Left kidney (tissue), 2 donors: ENCODE data around the gene RNF144A. TPM values are rescaled to one million over a fixed set of nuclear protein-coding genes. Genes with fewer than 3 reads are reported as not detected.

Experiments used
- DNase-seq: peaks from one replicate; pipeline ENCODE4 v3.0.0-alpha.2; 2013
- polyA plus RNA-seq: library from polyadenylated mRNA; unstranded; fragments of 120-200 nt; gene quantifications from one replicate; pipeline ENCODE4 v1.2.1, GENCODE V29; 2013; ENCODE audit not compliant: insufficient read length

RNF144A gene
- polyA plus RNA-seq, 1 donor = 62.9 TPM

GRCh38 chr2:6945821-6946220, 28.6 kb downstream of the RNF144A start:
- no peak for DNase-seq

- DNase-seq = no peak
Observed at GRCh38 chr2:6946722-6947121, 29.5 kb downstream of the RNF144A start.

- DNase-seq = no peak
Observed at GRCh38 chr2:6947929-6948676, 30.9 kb downstream of the RNF144A start.

GRCh38 chr2:6948677-6949351, 31.6 kb downstream of the RNF144A start:
- no peak for DNase-seq

GRCh38 chr2:6951046-6951445, 33.8 kb downstream of the RNF144A start:
- no peak for DNase-seq

GRCh38 chr2:6952101-6952500, 34.9 kb downstream of the RNF144A start:
- no peak for DNase-seq

GRCh38 chr2:6954586-6954985, 37.4 kb downstream of the RNF144A start:
- DNase-seq = no peak

GRCh38 chr2:6955511-6956136, 38.4 kb downstream of the RNF144A start:
- DNase-seq = no peak

GRCh38 chr2:6956566-6956965, 39.4 kb downstream of the RNF144A start:
- no peak for DNase-seq

GRCh38 chr2:6957031-6957714, 40.0 kb downstream of the RNF144A start:
- no peak for DNase-seq

GRCh38 chr2:6957910-6958615, 40.9 kb downstream of the RNF144A start:
- no peak for DNase-seq

GRCh38 chr2:6958616-6959235, 41.5 kb downstream of the RNF144A start:
- DNase-seq = no peak

GRCh38 chr2:6959751-6960150, 42.5 kb downstream of the RNF144A start:
- DNase-seq = no peak

- no peak for DNase-seq
Observed at GRCh38 chr2:6960659-6961058, 43.4 kb downstream of the RNF144A start.

- DNase-seq = no peak
Observed at GRCh38 chr2:6963727-6964126, 46.5 kb downstream of the RNF144A start.

GRCh38 chr2:6965071-6965795, 48.0 kb downstream of the RNF144A start:
- DNase-seq = no peak

GRCh38 chr2:6966446-6966940, 49.3 kb downstream of the RNF144A start:
- DNase-seq = no peak

GRCh38 chr2:6967301-6967700, 50.1 kb downstream of the RNF144A start:
- DNase-seq = no peak

GRCh38 chr2:6968319-6969100, 51.3 kb downstream of the RNF144A start:
- DNase-seq = no peak

- DNase-seq = no peak
Observed at GRCh38 chr2:6970551-6970950, 53.3 kb downstream of the RNF144A start.
